ENCODE measurements around the gene ARHGEF3. TPM values are rescaled to one million over a fixed set of nuclear protein-coding genes. Genes with fewer than 3 reads are reported as not detected.

Gene ARHGEF3
- total RNA-seq, 1 experiment from 2014 or later, result 4.4 TPM

DNA sequence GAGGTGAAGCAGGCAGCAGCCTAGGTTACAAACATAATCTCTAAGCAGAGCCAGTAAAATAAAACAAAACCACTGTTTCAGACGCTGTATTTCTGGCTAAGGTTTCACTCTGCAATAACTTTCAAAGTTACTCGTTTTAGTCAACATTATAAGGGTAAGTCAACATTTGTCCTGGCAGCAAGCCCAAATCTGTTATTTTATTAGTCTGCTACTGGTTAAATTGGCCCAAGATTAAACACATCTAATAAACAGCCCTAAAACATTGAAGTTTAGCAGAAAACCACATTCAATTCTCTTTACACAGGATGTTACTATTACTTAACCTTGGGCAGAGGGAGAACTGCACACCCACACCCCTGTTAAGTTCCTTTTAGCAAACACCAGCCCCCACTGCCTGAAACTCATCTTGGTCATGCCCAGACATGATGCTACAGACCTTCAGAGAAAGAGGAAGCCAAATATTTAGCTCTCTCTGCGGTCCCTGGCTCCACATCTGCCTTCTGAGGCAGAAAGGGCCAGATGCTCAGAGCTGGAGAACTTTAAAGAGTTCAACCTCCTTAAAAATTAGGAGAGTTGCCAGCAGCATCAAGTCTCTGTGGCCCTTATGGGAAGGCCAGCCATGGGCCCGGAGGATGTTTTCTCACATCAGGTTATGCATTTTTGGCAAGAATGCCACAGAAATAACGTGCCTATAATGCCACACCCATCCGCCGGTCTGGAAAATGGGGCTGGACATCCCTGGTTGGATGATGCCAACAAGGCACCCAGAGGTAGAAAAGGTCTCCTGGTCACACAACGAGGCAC is 17.9 kb downstream of the ARHGEF3 start:
- H2AK5ac ChIP-seq (ENCODE audit: insufficient read length, low read length), result no peak overlapping the region
- no peaks in the 10 kb centered on the region for H3K79me2 ChIP-seq (ENCODE audit: insufficient read depth, low read length)
- Mint-ChIP-seq H3K27ac (peak overlapping the region in 1 of 3 experiments; percentile 51; a peak in 1 of 7 replicates), H3K36me3 (ENCODE audit: insufficient read depth in 1 of 3, low read depth in 3 of 3) (no peaks in the 10 kb centered on the region), H3K9me3 (no peaks in the 10 kb centered on the region), H3K27me3 (ENCODE audit: low read depth) (no peaks in the 10 kb centered on the region), H3K4me1 (peaks cover 20 to 25% of the 10 kb centered on the region in 2 experiments), H3K4me3 (no peak overlapping the region)
- TF ChIP-seq, protein P1, sequence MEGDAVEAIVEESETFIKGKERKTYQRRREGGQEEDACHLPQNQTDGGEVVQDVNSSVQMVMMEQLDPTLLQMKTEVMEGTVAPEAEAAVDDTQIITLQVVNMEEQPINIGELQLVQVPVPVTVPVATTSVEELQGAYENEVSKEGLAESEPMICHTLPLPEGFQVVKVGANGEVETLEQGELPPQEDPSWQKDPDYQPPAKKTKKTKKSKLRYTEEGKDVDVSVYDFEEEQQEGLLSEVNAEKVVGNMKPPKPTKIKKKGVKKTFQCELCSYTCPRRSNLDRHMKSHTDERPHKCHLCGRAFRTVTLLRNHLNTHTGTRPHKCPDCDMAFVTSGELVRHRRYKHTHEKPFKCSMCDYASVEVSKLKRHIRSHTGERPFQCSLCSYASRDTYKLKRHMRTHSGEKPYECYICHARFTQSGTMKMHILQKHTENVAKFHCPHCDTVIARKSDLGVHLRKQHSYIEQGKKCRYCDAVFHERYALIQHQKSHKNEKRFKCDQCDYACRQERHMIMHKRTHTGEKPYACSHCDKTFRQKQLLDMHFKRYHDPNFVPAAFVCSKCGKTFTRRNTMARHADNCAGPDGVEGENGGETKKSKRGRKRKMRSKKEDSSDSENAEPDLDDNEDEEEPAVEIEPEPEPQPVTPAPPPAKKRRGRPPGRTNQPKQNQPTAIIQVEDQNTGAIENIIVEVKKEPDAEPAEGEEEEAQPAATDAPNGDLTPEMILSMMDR (conservative IDR thresholded peaks at IDR 0.05), result no peak
- H3T11ph ChIP-seq (ENCODE audit: low read length), result no peak overlapping the region
- no peak for DNase-seq
- H4K8ac ChIP-seq (replicated peaks; ENCODE audit: insufficient read length, low read depth, low read length), result no peak overlapping the region
- no peaks in the 10 kb centered on the region for H3K9me3 ChIP-seq (ENCODE audit: control insufficient read depth, low read depth, low read length)
- no peak overlapping the region for H3K18ac ChIP-seq (ENCODE audit: insufficient read length, low read depth, low read length)
- no peak overlapping the region for H2BK20ac ChIP-seq (ENCODE audit: low read depth, low read length, poor library complexity, severe bottlenecking)
- H3K23ac ChIP-seq (ENCODE audit: insufficient read length, low read depth, low read length), result no peak overlapping the region
- no peak overlapping the region for H4K5ac ChIP-seq (ENCODE audit: insufficient read length, low read depth, low read length)
- H3K27ac ChIP-seq (ENCODE audit: insufficient read length, low read depth, low read length), result no peak overlapping the region
- no peak overlapping the region for H2BK15ac ChIP-seq (ENCODE audit: low read depth, low read length)
- H4K91ac ChIP-seq (ENCODE audit: insufficient read length, low read depth, low read length), result no peak overlapping the region
- H3K4me1 ChIP-seq (ENCODE audit: insufficient read depth, low read length), result no peaks in the 10 kb centered on the region
- no peak overlapping the region for H3K9ac ChIP-seq (ENCODE audit: extremely low read depth, insufficient read length, low read length)
- no peaks in the 10 kb centered on the region for H4K20me1 ChIP-seq (ENCODE audit: control insufficient read depth, insufficient read depth, insufficient read length)
- no CpG with 5 or more reads among the region's 8 CpGs for WGBS (ENCODE audit: extremely low coverage, insufficient read length, low lambda C conversion rate)
- H3K27me3 ChIP-seq (ENCODE audit: insufficient read depth, low read length), result no peaks in the 10 kb centered on the region; the same call in 1 of the 2 replicates
- H3K79me1 ChIP-seq (ENCODE audit: insufficient read depth, low read depth, low read length, poor library complexity, severe bottlenecking), result no peaks in the 10 kb centered on the region
- H3K14ac ChIP-seq (ENCODE audit: insufficient read depth, low read length), result no peak overlapping the region
- no peak overlapping the region for H2BK120ac ChIP-seq (ENCODE audit: low read depth, low read length, poor library complexity, severe bottlenecking)
- no peak overlapping the region for H3K4ac ChIP-seq (ENCODE audit: low read depth, low read length)
- no peak overlapping the region for H2BK5ac ChIP-seq (ENCODE audit: insufficient read length, low read length)
- no peak overlapping the region for H2BK12ac ChIP-seq (ENCODE audit: insufficient read length, low read depth, low read length)
- H3K4me2 ChIP-seq (ENCODE audit: insufficient read depth, insufficient read length, low read length), result no peak overlapping the region
- no peak overlapping the region for H3K56ac ChIP-seq (ENCODE audit: insufficient read length, low read depth, low read length)
- no peak overlapping the region for H2AFZ ChIP-seq (ENCODE audit: low read length)
- H3K23me2 ChIP-seq (ENCODE audit: insufficient read length, low read depth, low read length, poor library complexity, severe bottlenecking), result no peaks in the 10 kb centered on the region
